H1 (cell line): ENCODE data around the gene PLXDC2. TPM values are rescaled to one million over a fixed set of nuclear protein-coding genes. Genes with fewer than 3 reads are reported as not detected.

Source experiments
- CTCF ChIA-PET: fragments of 300-600 bp; sonication (Branson Sonifier 250); formaldehyde crosslinking; loops from one replicate; lab custom pipeline; 2021; ENCODE audit not compliant: partially characterized antibody; lab: Charles Lee
- POLR2A ChIA-PET: fragments of 300-600 bp; sonication (Branson Sonifier 250); formaldehyde crosslinking; loops from one replicate; lab custom pipeline; 2021; ENCODE audit warnings: inconsistent platforms; ENCODE audit not compliant: partially characterized antibody; lab: Charles Lee
- DNase-seq, 2 experiments: peaks; one replicate each; pipeline versions ENCODE4 v3.0.0 to v3.0.0-alpha.2; 2010 to 2022; ENCODE audit warnings: low spot score in 2 of 2, low read depth in 1 of 2, mixed read lengths in 1 of 2
- FAIRE-seq: peaks from 2 replicates; lab custom pipeline; 2011; peaks lifted over from hg19 to GRCh38; lab: Jason Lieb, UNC
- H2AFZ ChIP-seq: 2 replicates; pipeline ENCODE4 v1.8.1; 2012; ENCODE audit warnings: low read length, inconsistent platforms
- H2AK5ac ChIP-seq: 2 replicates; pipeline ENCODE4 v1.6.1; 2013; ENCODE audit warnings: low read depth, low read length
- H2BK120ac ChIP-seq: replicated peaks from 2 replicates; pipeline ENCODE3; 2013; ENCODE audit warnings: low read depth, low read length, inconsistent platforms
- H2BK12ac ChIP-seq: 2 replicates; pipeline ENCODE4 v1.6.1; 2013; ENCODE audit warnings: low read depth, low read length
- H2BK15ac ChIP-seq: 2 replicates; pipeline ENCODE4 v1.6.1; 2013; ENCODE audit warnings: low read length
- H2BK20ac ChIP-seq: 2 replicates; pipeline ENCODE4 v1.6.1; 2013; ENCODE audit warnings: low read length
- H2BK5ac ChIP-seq: 2 replicates; pipeline ENCODE4 v1.6.1; 2013; ENCODE audit warnings: low read depth, low read length
- H3K14ac ChIP-seq: 2 replicates; pipeline ENCODE4 v1.6.1; 2013; ENCODE audit warnings: inconsistent platforms; ENCODE audit not compliant: insufficient read length
- H3K18ac ChIP-seq: 2 replicates; pipeline ENCODE4 v1.6.1; 2013; ENCODE audit warnings: low read length; ENCODE audit errors: extremely low read depth
- H3K23ac ChIP-seq: 2 replicates; pipeline ENCODE4 v1.6.1; 2013; ENCODE audit warnings: inconsistent platforms; ENCODE audit not compliant: insufficient read length
- H3K23me2 ChIP-seq: 2 replicates; pipeline ENCODE4 v1.6.1; 2013; ENCODE audit warnings: low read depth, low read length
- H3K27ac ChIP-seq: 2 replicates; pipeline ENCODE4 v1.6.1; 2011; ENCODE audit warnings: low read depth, low read length, inconsistent platforms
- H3K27me3 ChIP-seq, 4 experiments: replicated peaks in 1 of 4; 1 replicate in 1 of 4; 2 replicates in 3 of 4; pipeline versions ENCODE4 v1.6.1 to v1.8.1; 2011 to 2013; ENCODE audit warnings: low read length in 3 of 4, mild to moderate bottlenecking in 3 of 4, inconsistent platforms in 2 of 4, mixed read lengths in 2 of 4, moderate library complexity in 1 of 4; ENCODE audit not compliant: control insufficient read depth in 3 of 4, insufficient read depth in 3 of 4; ENCODE audit errors: extremely low read depth in 1 of 4
- H3K36me3 ChIP-seq, 4 experiments: 2 replicates each; pipeline versions ENCODE4 v1.6.1 to v1.8.1; 2011 to 2013; ENCODE audit warnings: mild to moderate bottlenecking in 4 of 4, low read length in 3 of 4, moderate library complexity in 2 of 4, control low read depth in 1 of 4, inconsistent platforms in 1 of 4; ENCODE audit not compliant: insufficient read depth in 4 of 4, control insufficient read depth in 2 of 4
- H3K4ac ChIP-seq: replicated peaks from 2 replicates; pipeline ENCODE3; 2013; ENCODE audit warnings: low read length, low read depth, mixed read lengths, inconsistent platforms; ENCODE audit not compliant: insufficient read length
- H3K4me1 ChIP-seq, 4 experiments: replicated peaks in 1 of 4; 1 replicate in 1 of 4; 2 replicates in 3 of 4; pipeline versions ENCODE4 v1.6.1 to v1.8.1; 2011 to 2013; ENCODE audit warnings: low read length in 3 of 4, inconsistent platforms in 2 of 4, mixed read lengths in 1 of 4; ENCODE audit not compliant: insufficient read depth in 4 of 4, control insufficient read depth in 3 of 4
- H3K4me2 ChIP-seq, 2 experiments: 2 replicates each; pipeline versions ENCODE4 v1.6.1 to v1.8.1; 2011 to 2013; ENCODE audit warnings: low read depth in 2 of 2, low read length in 2 of 2, control low read depth in 1 of 2, inconsistent platforms in 1 of 2, mild to moderate bottlenecking in 1 of 2; ENCODE audit not compliant: insufficient read depth in 1 of 2
- H3K4me3 ChIP-seq, 4 experiments: fragments of 200-600, 300-600 bp in 1 of 4; sonication (generic), shearing (Covaris generic), sonication (Bioruptor Twin) in 1 of 4; 2 replicates each; pipeline versions ENCODE4 v1.5.1 to v1.8.1; 2011 to 2016; ENCODE audit warnings: low read length in 4 of 4, low read depth in 3 of 4, control low read depth in 2 of 4, inconsistent platforms in 2 of 4, mild to moderate bottlenecking in 2 of 4, mixed read lengths in 1 of 4, moderate library complexity in 1 of 4; ENCODE audit not compliant: insufficient read depth in 2 of 4; ENCODE audit errors: extremely low read depth in 1 of 4
- H3K56ac ChIP-seq: replicated peaks from 2 replicates; pipeline ENCODE3; 2013; ENCODE audit warnings: low read depth, mild to moderate bottlenecking, mixed read lengths, low read length, inconsistent platforms; ENCODE audit not compliant: insufficient read length
- H3K79me1 ChIP-seq: 2 replicates; pipeline ENCODE4 v1.6.1; 2013; ENCODE audit warnings: low read depth, low read length, control low read depth
- H3K79me2 ChIP-seq, 2 experiments: 2 replicates each; pipeline versions ENCODE4 v1.6.1 to v1.8.1; 2012 to 2013; ENCODE audit warnings: low read length in 2 of 2, mild to moderate bottlenecking in 2 of 2, inconsistent platforms in 1 of 2; ENCODE audit not compliant: insufficient read depth in 2 of 2, control insufficient read depth in 1 of 2
- H3K9ac ChIP-seq, 4 experiments: replicated peaks in 1 of 4; 1 replicate in 1 of 4; 2 replicates in 3 of 4; pipeline versions ENCODE4 v1.6.1 to v1.8.1; 2011 to 2013; ENCODE audit warnings: low read depth in 3 of 4, low read length in 3 of 4, control low read depth in 2 of 4, mild to moderate bottlenecking in 2 of 4, moderate library complexity in 2 of 4, inconsistent platforms in 1 of 4; ENCODE audit errors: extremely low read depth in 1 of 4
- H3K9me3 ChIP-seq, 2 experiments: 2 replicates each; pipeline versions ENCODE4 v1.6.1 to v1.8.1; 2012 to 2013; ENCODE audit warnings: mild to moderate bottlenecking in 2 of 2, moderate library complexity in 2 of 2, control low read depth in 1 of 2, inconsistent platforms in 1 of 2, low read depth in 1 of 2, low read length in 1 of 2, mixed read lengths in 1 of 2; ENCODE audit not compliant: insufficient read depth in 2 of 2
- H4K20me1 ChIP-seq, 2 experiments: replicated peaks in 1 of 2; 2 replicates each; pipeline versions ENCODE3 to v1.8.1; 2011 to 2013; ENCODE audit warnings: inconsistent platforms in 2 of 2, low read length in 2 of 2, mild to moderate bottlenecking in 1 of 2; ENCODE audit not compliant: insufficient read depth in 2 of 2, control insufficient read depth in 1 of 2
- H4K5ac ChIP-seq: 2 replicates; pipeline ENCODE4 v1.6.1; 2013; ENCODE audit warnings: low read length, low read depth, mixed read lengths, inconsistent platforms; ENCODE audit not compliant: insufficient read length
- H4K8ac ChIP-seq: 2 replicates; pipeline ENCODE4 v1.8.0; 2013; ENCODE audit warnings: mild to moderate bottlenecking, moderate library complexity, low read length, inconsistent platforms; ENCODE audit not compliant: insufficient read depth; ENCODE audit errors: extremely low read depth
- H4K91ac ChIP-seq: replicated peaks from 2 replicates; pipeline ENCODE3; 2013; ENCODE audit warnings: low read length, mixed read lengths, inconsistent platforms; ENCODE audit not compliant: insufficient read length
- BACH1 ChIP-seq: IDR thresholded peaks from 2 replicates; pipeline ENCODE4 v1.6.1; 2012; ENCODE audit warnings: low read length, improper control_type of control experiment
- BRCA1 ChIP-seq: IDR thresholded peaks from 2 replicates; pipeline ENCODE4 v1.6.1; 2012; ENCODE audit warnings: low read depth, low read length, improper control_type of control experiment
- CBX5 ChIP-seq: fragments of 300-800, 300-1000 bp; sonication (generic); IDR thresholded peaks from 2 replicates; pipeline ENCODE4 v1.7.1; 2016; ENCODE audit warnings: antibody characterized with exemption, low read length, low read depth
- CEBPB ChIP-seq: IDR thresholded peaks from 2 replicates; pipeline ENCODE4 v1.6.1; 2012; ENCODE audit warnings: low read depth, low read length
- POLR2AphosphoS5 ChIP-seq: IDR thresholded peaks from 2 replicates; pipeline ENCODE4 v1.6.1; 2011; ENCODE audit warnings: low read depth, low read length
- RFX5 ChIP-seq: IDR thresholded peaks from 2 replicates; pipeline ENCODE4 v1.6.1; 2011; ENCODE audit warnings: low read depth, low read length, improper control_type of control experiment, borderline replicate concordance
- SIX5 ChIP-seq: IDR thresholded peaks from 2 replicates; pipeline ENCODE4 v1.6.1; 2011; ENCODE audit warnings: mild to moderate bottlenecking, low read depth, low read length
- SUZ12 ChIP-seq: fragments of 200-600 bp; sonication (generic); IDR thresholded peaks from 2 replicates; pipeline ENCODE4 v1.6.1; 2012; ENCODE audit warnings: mild to moderate bottlenecking, inconsistent platforms, low read length, moderate library complexity, mixed read lengths
- TCF12 ChIP-seq: IDR thresholded peaks from 2 replicates; pipeline ENCODE4 v1.6.1; 2011; ENCODE audit warnings: low read depth, mild to moderate bottlenecking, low read length
- WGBS, 2 experiments: shearing (Covaris generic) in 1 of 2; methylation state at CpG; one replicate each; pipeline versions ENCODE4 v1.1.6 to v1.1.7; 2013 to 2015; ENCODE audit warnings: low lambda C conversion rate in 2 of 2, mixed read lengths in 2 of 2, inconsistent platforms in 1 of 2, low coverage in 1 of 2, missing lambda C conversion rate in 1 of 2; ENCODE audit not compliant: insufficient replicate concordance in 2 of 2, insufficient coverage in 1 of 2, insufficient read length in 1 of 2; ENCODE audit errors: extremely low coverage in 1 of 2, missing lambda C conversion rate in 1 of 2; 5-methylcytosine and 5-hydroxymethylcytosine counted together
- polyA plus RNA-seq, 7 experiments: library from polyadenylated mRNA; depleted of rRNA in 3 of 7; stranded (reverse) in 5 of 7; unstranded in 2 of 7; fragments of >200 nt in 5 of 7; fragments of 200-250 nt in 2 of 7; gene quantifications; 1 replicate in 5 of 7; 2 replicates in 1 of 7; 4 replicates in 1 of 7; pipeline versions ENCODE4 v1.2.1 to v1.2.3, GENCODE V29; 2011 to 2013; ENCODE audit warnings: missing spikeins in 2 of 7, mixed read lengths in 2 of 7
- total RNA-seq: library from RNA; stranded (reverse); fragmentation: NEBNext Ultra II Directional; extraction: Animal tissue kit (Norgen Biotek cat#: 25700); gene quantifications from 2 replicates; pipeline ENCODE4 v1.2.1, GENCODE V29; 2021
- TF ChIP-seq, protein P1 (sequence below): IDR thresholded peaks from 2 replicates; pipeline ENCODE4 v1.6.1; 2011; ENCODE audit warnings: low read length, improper control_type of control experiment
- TF ChIP-seq, protein P2 (sequence below), 3 experiments: IDR thresholded peaks; 1 replicate in 2 of 3; 2 replicates in 1 of 3; pipeline versions ENCODE4 v1.5.1 to v1.6.1; 2011; ENCODE audit warnings: low read length in 3 of 3, mild to moderate bottlenecking in 3 of 3, inconsistent platforms in 2 of 3, low read depth in 1 of 3, moderate library complexity in 1 of 3; ENCODE audit not compliant: insufficient read depth in 1 of 3; ENCODE audit errors: control extremely low read depth in 1 of 3

Gene PLXDC2
- total and polyA plus RNA-seq, 2 of the 8 experiments (the other 6 are each of a cell fraction or from before 2014, with no cell fraction given) = 23.0 to 40.5 TPM

DNA sequence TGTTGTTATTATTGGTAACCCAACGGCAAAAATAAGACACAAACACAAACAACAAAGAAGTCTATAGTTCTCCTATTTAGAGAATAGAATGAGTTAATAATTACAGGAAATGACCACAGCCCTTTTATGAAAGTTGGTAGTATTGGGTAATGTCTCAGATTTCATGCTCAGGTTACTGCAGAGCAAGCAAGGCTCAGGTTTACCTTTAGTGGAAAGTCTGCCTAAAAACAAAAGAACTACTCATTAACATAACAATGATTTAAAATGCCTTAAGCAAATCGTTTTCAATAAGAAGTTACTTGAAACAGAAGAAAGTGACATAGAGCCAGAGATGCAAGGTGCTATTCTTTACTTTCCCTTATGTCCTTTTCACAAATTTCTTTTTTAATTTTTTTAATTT, 441.2 kb downstream of the PLXDC2 start:
- no peak overlapping the region for H2BK120ac ChIP-seq
- H3K79me2 ChIP-seq = no peaks in the 10 kb centered on the region
- no peak overlapping the region for H2AK5ac ChIP-seq
- no peaks in the 10 kb centered on the region for H3K79me1 ChIP-seq
- ChIA-PET CTCF (no interaction called here), POLR2A (interaction anchor here (0.8 to 1.1 kb wide), 2 partner anchors 8 to 144 kb away, joined by 3 read pairs; no protein-coding TSS in a partner anchor)
- no peaks in the 10 kb centered on the region for H4K20me1 ChIP-seq
- no peak overlapping the region for H3K4ac ChIP-seq
- H2BK12ac ChIP-seq = no peak overlapping the region
- H3K23ac ChIP-seq = no peak overlapping the region
- H3K9ac ChIP-seq = no peak overlapping the region
- peak overlapping the region in 1 of 4 experiments; percentile 23; a peak in 1 of 8 replicates for H3K4me3 ChIP-seq
- 23% methylated on average over 2 of the region's 2 CpGs; no CpG with 5 or more reads in 1 of the 2 experiments for WGBS, 2 experiments
- peak; percentile 89 for FAIRE-seq
- no peak overlapping the region for H3K27ac ChIP-seq
- H3K18ac ChIP-seq = no peak overlapping the region
- peaks cover 0 to 4% (median 0%) of the 10 kb centered on the region in 4 experiments; a peak in 3 of 8 replicates for H3K36me3 ChIP-seq
- no peak overlapping the region for H4K8ac ChIP-seq
- H3K4me1 ChIP-seq = peaks cover 2 to 12% (median 6%) of the 10 kb centered on the region in 4 experiments; a peak in 6 of 7 replicates
- H3K27me3 ChIP-seq = no peaks in the 10 kb centered on the region
- no peak overlapping the region for H2BK15ac ChIP-seq
- no peak overlapping the region for H3K56ac ChIP-seq
- no peak overlapping the region for H3K14ac ChIP-seq
- H2AFZ ChIP-seq = no peak overlapping the region
- H4K5ac ChIP-seq = peak overlapping the region; percentile 18
- no peak overlapping the region for H3K4me2 ChIP-seq
- H3K23me2 ChIP-seq = no peaks in the 10 kb centered on the region
- no peak overlapping the region for H4K91ac ChIP-seq
- no peak overlapping the region for H2BK5ac ChIP-seq
- H3K9me3 ChIP-seq = peaks cover 0 to 3% of the 10 kb centered on the region in 2 experiments; a peak in 1 of 4 replicates
- DNase-seq = no peak
- no peak overlapping the region for H2BK20ac ChIP-seq
- TF ChIP-seq RFX5 = no peak
- TF ChIP-seq, protein P1, sequence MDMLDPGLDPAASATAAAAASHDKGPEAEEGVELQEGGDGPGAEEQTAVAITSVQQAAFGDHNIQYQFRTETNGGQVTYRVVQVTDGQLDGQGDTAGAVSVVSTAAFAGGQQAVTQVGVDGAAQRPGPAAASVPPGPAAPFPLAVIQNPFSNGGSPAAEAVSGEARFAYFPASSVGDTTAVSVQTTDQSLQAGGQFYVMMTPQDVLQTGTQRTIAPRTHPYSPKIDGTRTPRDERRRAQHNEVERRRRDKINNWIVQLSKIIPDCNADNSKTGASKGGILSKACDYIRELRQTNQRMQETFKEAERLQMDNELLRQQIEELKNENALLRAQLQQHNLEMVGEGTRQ = no peak
- TF ChIP-seq BRCA1 = no peak
- no peak for TF ChIP-seq TCF12
- TF ChIP-seq, protein P2, sequence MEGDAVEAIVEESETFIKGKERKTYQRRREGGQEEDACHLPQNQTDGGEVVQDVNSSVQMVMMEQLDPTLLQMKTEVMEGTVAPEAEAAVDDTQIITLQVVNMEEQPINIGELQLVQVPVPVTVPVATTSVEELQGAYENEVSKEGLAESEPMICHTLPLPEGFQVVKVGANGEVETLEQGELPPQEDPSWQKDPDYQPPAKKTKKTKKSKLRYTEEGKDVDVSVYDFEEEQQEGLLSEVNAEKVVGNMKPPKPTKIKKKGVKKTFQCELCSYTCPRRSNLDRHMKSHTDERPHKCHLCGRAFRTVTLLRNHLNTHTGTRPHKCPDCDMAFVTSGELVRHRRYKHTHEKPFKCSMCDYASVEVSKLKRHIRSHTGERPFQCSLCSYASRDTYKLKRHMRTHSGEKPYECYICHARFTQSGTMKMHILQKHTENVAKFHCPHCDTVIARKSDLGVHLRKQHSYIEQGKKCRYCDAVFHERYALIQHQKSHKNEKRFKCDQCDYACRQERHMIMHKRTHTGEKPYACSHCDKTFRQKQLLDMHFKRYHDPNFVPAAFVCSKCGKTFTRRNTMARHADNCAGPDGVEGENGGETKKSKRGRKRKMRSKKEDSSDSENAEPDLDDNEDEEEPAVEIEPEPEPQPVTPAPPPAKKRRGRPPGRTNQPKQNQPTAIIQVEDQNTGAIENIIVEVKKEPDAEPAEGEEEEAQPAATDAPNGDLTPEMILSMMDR (IDR thresholded peaks at IDR 0.05; ENCODE audit: control extremely low read depth in 1 of 3, insufficient read depth in 1 of 3, low read depth in 1 of 3, low read length in 3 of 3) = no peak
- TF ChIP-seq BACH1 = no peak
- 0 out of 2 replicates have a peak, but pooled peaks have one; percentile 16 for TF ChIP-seq SIX5
- no peak for TF ChIP-seq POLR2AphosphoS5
- no peak for TF ChIP-seq SUZ12
- TF ChIP-seq CEBPB = peak; percentile 88
- TF ChIP-seq CBX5 = no peak
